ENCODE measurements around the gene TYRO3. TPM values are rescaled to one million over a fixed set of nuclear protein-coding genes. Genes with fewer than 3 reads are reported as not detected.

Gene TYRO3
- total and polyA plus RNA-seq, 4 experiments from 2014 or later: 0.11 to 0.36 (median 0.17) TPM; not detected in 1

DNA sequence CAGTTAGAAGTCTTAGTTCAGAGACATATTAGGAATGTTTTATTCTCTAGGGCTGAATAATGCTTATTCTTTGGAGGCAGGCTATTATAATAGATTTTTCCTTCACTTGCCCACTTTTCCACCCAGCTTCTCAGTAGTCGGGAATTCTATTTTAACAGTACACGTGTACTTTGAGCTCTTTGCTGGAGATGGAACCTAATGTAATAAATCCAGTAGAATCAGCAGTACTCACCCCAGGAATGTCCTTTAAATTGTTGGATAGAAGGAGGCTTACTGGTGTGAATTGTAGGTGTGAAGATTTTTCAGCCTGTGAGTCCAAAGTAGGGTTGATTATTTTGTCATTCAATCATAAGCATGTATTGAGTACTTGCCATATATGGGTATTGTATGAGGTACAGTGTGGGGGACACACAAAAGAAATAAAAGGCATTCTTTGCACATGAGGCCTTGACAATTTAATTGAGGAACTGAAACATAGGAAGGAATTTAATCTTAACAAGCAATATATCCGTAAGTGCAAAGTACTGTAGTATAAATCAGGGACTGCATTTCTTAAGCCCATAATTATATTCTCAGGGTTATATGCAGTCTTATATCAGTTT, 71.7 kb downstream of the TYRO3 start:
- CTCF ChIA-PET (ENCODE audit: partially characterized antibody): no interaction called here

DNA sequence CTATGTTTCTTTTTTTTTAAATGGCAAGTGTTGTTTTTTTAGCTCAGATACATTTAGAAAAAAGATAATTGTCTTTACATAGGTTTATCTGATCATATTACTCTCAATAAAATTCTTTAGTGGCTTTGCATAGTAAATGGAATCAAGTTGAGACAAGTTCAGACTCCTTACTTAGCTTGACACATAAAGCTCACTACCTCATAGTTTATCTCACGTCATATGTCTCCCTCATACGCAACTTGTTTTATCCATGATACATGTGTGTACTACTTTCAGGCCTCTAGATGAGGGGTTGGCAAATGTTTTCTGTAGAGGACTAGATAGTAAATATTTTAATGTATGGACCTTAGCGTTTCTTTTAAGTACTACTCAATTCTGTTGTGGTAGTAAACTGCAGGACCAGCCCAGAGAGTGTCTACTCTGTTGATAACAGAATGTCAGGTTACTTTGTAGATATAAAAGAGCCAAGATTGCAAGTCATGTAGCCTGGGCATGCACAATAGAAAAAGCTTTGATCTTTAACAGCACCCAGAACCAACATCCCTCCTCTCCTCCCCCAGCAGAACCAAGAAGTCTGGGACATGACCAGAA, 73.0 kb downstream of the TYRO3 start:
- Histone ChIP-seq H3K4me3 (ENCODE audit: low read length in 2 of 2) (no peak overlapping the region), H3K27ac (ENCODE audit: low read depth, low read length) (no peak overlapping the region), H3K27me3 (ENCODE audit: insufficient read depth, low read length) (no peaks in the 10 kb centered on the region), H3K9me3 (ENCODE audit: control insufficient read depth in 1 of 2, low read length in 2 of 2) (no peaks in the 10 kb centered on the region), H3K36me3 (ENCODE audit: insufficient read depth, low read length) (no peaks in the 10 kb centered on the region), H3K4me1 (ENCODE audit: insufficient read depth, low read length) (no peaks in the 10 kb centered on the region)
- no peak overlapping the region for H3K27ac Mint-ChIP-seq
- H3K4me1 Mint-ChIP-seq: peaks cover 0 to 7% (median 7%) of the 10 kb centered on the region in 4 donors
- H3K27me3 Mint-ChIP-seq: no peaks in the 10 kb centered on the region
- H3K4me3 Mint-ChIP-seq: no peak overlapping the region
- H3K36me3 Mint-ChIP-seq: no peaks in the 10 kb centered on the region
- ChIA-PET POLR2A (ENCODE audit: partially characterized antibody) (no interaction called here), CTCF (ENCODE audit: partially characterized antibody) (interaction anchor here (1.2 kb wide), 1 partner anchor 29 kb away, joined by 3 read pairs; no protein-coding TSS in a partner anchor)
- DNase-seq: no peak
- no peaks in the 10 kb centered on the region for H3K9me3 Mint-ChIP-seq
- intact Hi-C loops (cut with micrococcal nuclease): no loop called here

More for the DNA sequence above, 71.7 kb downstream of the TYRO3 start:
- Histone ChIP-seq H3K9me3 (ENCODE audit: control insufficient read depth in 1 of 2, low read length in 2 of 2) (no peaks in the 10 kb centered on the region), H3K27me3 (ENCODE audit: insufficient read depth, low read length) (no peaks in the 10 kb centered on the region), H3K4me1 (ENCODE audit: insufficient read depth, low read length) (no peaks in the 10 kb centered on the region), H3K27ac (ENCODE audit: low read depth, low read length) (no peak overlapping the region), H3K4me3 (ENCODE audit: low read length in 2 of 2) (no peak overlapping the region), H3K36me3 (ENCODE audit: insufficient read depth, low read length) (no peaks in the 10 kb centered on the region)
- no peak for DNase-seq
- Mint-ChIP-seq H3K27me3 (no peaks in the 10 kb centered on the region), H3K36me3 (no peaks in the 10 kb centered on the region), H3K4me3 (no peak overlapping the region), H3K4me1 (peaks cover 0 to 7% (median 6%) of the 10 kb centered on the region in 4 donors), H3K27ac (no peak overlapping the region), H3K9me3 (no peaks in the 10 kb centered on the region)
- intact Hi-C loops (cut with micrococcal nuclease): no loop called here
- POLR2A ChIA-PET (ENCODE audit: partially characterized antibody): no interaction called here

Other genes starting within 250 kb of the TYRO3 start
- under 1 TPM; 0.52 to 0.72 TPM for gene OIP5, start 226.6 kb upstream of the TYRO3 start, total RNA-seq
- gene OIP5, start 226.6 kb upstream of the TYRO3 start, polyA plus RNA-seq: under 1 TPM; 0.70 to 0.76 TPM
- gene NUSAP1, start 226.3 kb upstream of the TYRO3 start, total RNA-seq: 1 to 10 TPM; 3.5 to 4.2 TPM
- 1 to 10 TPM; 1.8 to 4.4 TPM for gene NUSAP1, start 226.3 kb upstream of the TYRO3 start, polyA plus RNA-seq
- 10 to 100 TPM; 14.2 to 15.8 TPM for gene NDUFAF1, start 156.7 kb upstream of the TYRO3 start, total RNA-seq
- 10 to 100 TPM; 19.1 to 23.9 TPM for gene NDUFAF1, start 156.7 kb upstream of the TYRO3 start, polyA plus RNA-seq
- 10 to 100 TPM; 31.9 to 35.9 TPM for gene RTF1, start 142.1 kb upstream of the TYRO3 start, total RNA-seq
- gene RTF1, start 142.1 kb upstream of the TYRO3 start, polyA plus RNA-seq: 10 to 100 TPM in 1 of 2 donors, 1 to 10 TPM in 1; 7.4 to 29.6 TPM
- gene ITPKA, start 65.3 kb upstream of the TYRO3 start, total RNA-seq: under 1 TPM in 1 of 2 experiments, not detected in 1; 0.36 TPM
- under 1 TPM; 0.23 to 0.46 TPM for gene ITPKA, start 65.3 kb upstream of the TYRO3 start, polyA plus RNA-seq
- 1 to 10 TPM; 3.7 to 3.8 TPM for gene LTK, start 45.4 kb upstream of the TYRO3 start, total RNA-seq
- 1 to 10 TPM; 1.9 to 5.1 TPM for gene LTK, start 45.4 kb upstream of the TYRO3 start, polyA plus RNA-seq
- 10 to 100 TPM; 50.6 to 52.2 TPM for gene RPAP1, start 15.0 kb upstream of the TYRO3 start, total RNA-seq
- gene RPAP1, start 15.0 kb upstream of the TYRO3 start, polyA plus RNA-seq: 10 to 100 TPM in 1 of 2 donors, 1 to 10 TPM in 1; 5.5 to 18.2 TPM
- gene MGA, start 101.2 kb downstream of the TYRO3 start, total RNA-seq: 10 to 100 TPM; 70.1 to 74.9 TPM
- gene MGA, start 101.2 kb downstream of the TYRO3 start, polyA plus RNA-seq: 10 to 100 TPM in 1 of 2 donors, 1 to 10 TPM in 1; 6.6 to 20.7 TPM
- gene MAPKBP1, start 215.3 kb downstream of the TYRO3 start, total RNA-seq: 10 to 100 TPM; 39.7 to 42.6 TPM
- 1 to 10 TPM in 1 of 2 donors, under 1 TPM in 1; 0.87 to 3.8 TPM for gene MAPKBP1, start 215.3 kb downstream of the TYRO3 start, polyA plus RNA-seq

Data from CD4-positive, alpha-beta memory T cell (primary cell).